Loucy (cell line): ENCODE data around the gene MRAP2.
"Not testable (repeated sequence)": the region's sequence is repeated elsewhere in the genome, so short reads cannot be mapped to it uniquely, and the experiment has no call there.

Source experiments
- H2AFZ ChIP-seq: fragments of 200-600 bp; sonication (generic); 2 replicates; pipeline ENCODE4 v1.6.0; 2016; ENCODE audit warnings: antibody characterized with exemption, mild to moderate bottlenecking, low read length, moderate library complexity
- H3F3A ChIP-seq: fragments of 200-600 bp; 2 replicates; pipeline ENCODE4 v1.6.0; 2016; ENCODE audit warnings: antibody characterized with exemption, low read depth, mild to moderate bottlenecking
- H3K27me3 ChIP-seq: fragments of 200-600 bp; sonication (generic); 2 replicates; pipeline ENCODE4 v1.6.1; 2014; ENCODE audit warnings: low read length, mild to moderate bottlenecking; ENCODE audit not compliant: insufficient read depth, poor library complexity, severe bottlenecking
- H3K36me3 ChIP-seq: fragments of 200-600 bp; sonication (generic); 2 replicates; pipeline ENCODE4 v1.6.1; 2016; ENCODE audit warnings: low read length; ENCODE audit not compliant: insufficient read depth
- H3K4me1 ChIP-seq: fragments of 200-600 bp; sonication (generic); 2 replicates; pipeline ENCODE4 v1.5.1; 2014; ENCODE audit warnings: low read length, mild to moderate bottlenecking; ENCODE audit not compliant: insufficient read depth, poor library complexity, severe bottlenecking
- H3K4me2 ChIP-seq: fragments of 200-600 bp; sonication (generic); 2 replicates; pipeline ENCODE4 v1.6.0; 2014; ENCODE audit warnings: antibody characterized with exemption, low read length, low read depth, mild to moderate bottlenecking; ENCODE audit not compliant: poor library complexity, severe bottlenecking
- H3K4me3 ChIP-seq: fragments of 200-600 bp; sonication (generic); 2 replicates; pipeline ENCODE4 v1.5.1; 2014; ENCODE audit warnings: low read length, mild to moderate bottlenecking, mixed read lengths; ENCODE audit not compliant: poor library complexity, severe bottlenecking
- H3K79me2 ChIP-seq: fragments of 200-600 bp; sonication (generic); 2 replicates; pipeline ENCODE4 v1.6.1; 2014; ENCODE audit warnings: low read length; ENCODE audit not compliant: insufficient read depth
- H3K9ac ChIP-seq: fragments of 200-600 bp; sonication (generic); 2 replicates; pipeline ENCODE4 v1.6.0; 2014; ENCODE audit warnings: mild to moderate bottlenecking, low read depth, low read length, moderate library complexity; ENCODE audit not compliant: poor library complexity, severe bottlenecking
- H3K9me2 ChIP-seq: fragments of 200-600 bp; sonication (generic); replicated peaks from 2 replicates; pipeline ENCODE4 v1.6.1; 2016; ENCODE audit warnings: low read depth, low read length, mixed read lengths
- H3K9me3 ChIP-seq: fragments of 200-600 bp; sonication (generic); 2 replicates; pipeline ENCODE4 v1.6.1; 2014; ENCODE audit warnings: mild to moderate bottlenecking, antibody characterized with exemption, low read length, low read depth; ENCODE audit not compliant: insufficient read depth
- H4K20me1 ChIP-seq: fragments of 200-600 bp; sonication (generic); 2 replicates; pipeline ENCODE4 v1.6.0; 2014; ENCODE audit warnings: antibody characterized with exemption, low read length, mild to moderate bottlenecking; ENCODE audit not compliant: insufficient read depth, poor library complexity, severe bottlenecking
- EZH2phosphoT487 ChIP-seq: fragments of 200-600 bp; IDR thresholded peaks from 2 replicates; pipeline ENCODE4 v1.6.1; 2018; ENCODE audit warnings: antibody characterized with exemption, mild to moderate bottlenecking, moderate library complexity, borderline replicate concordance
- TF ChIP-seq, protein P1 (sequence below): fragments of 200-600 bp; sonication (generic); conservative IDR thresholded peaks from 2 replicates; pipeline ENCODE4 v1.5.1; 2014; ENCODE audit warnings: mild to moderate bottlenecking, antibody characterized with exemption, low read length

The MRAP2 gene

DNA sequence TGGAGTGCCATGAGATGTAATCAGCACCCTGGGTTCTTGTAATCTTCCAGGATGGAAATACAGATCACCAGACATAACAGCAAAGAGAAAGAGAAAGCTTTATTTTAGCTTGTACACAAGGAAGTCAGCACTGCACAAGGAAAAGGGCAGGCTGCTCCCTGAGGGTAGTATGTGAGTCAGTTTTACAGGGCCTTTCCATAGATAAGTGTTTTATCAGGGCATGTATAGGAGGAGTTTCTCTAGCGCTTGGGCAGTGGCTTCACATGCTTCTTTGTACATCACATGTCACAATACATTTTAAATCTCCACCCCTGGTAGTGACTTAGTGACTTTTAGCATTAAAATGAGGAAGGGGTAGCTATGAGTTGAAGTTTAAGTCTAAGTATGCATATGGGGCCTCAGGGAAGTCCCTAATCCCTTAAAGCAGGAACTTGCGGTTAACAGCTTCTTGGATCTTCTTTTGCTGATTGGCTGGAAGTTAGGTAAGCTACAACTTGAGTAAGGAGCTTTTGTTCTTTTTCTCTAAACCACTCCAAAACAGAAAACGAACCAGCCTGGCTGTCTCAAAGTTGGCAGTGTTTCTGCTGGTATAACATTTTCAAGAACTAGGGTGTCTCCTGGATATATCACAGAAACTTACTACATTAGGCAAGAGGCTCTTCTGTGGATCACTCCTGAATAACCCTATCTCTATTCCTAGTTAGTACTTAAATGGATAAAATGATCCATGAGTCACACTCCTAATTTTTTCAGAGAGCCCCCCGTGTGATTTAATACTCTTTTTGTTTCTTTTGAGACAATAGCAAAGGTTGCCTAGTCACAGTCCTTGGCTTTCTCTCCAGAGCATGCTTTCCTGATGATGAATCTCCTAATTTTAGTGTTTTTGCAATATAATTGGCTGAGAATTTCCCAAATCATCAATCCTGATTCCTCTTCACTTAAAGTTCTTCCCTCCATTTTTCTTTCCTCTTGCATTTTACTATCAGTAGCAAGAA lies 60.2 kb downstream of the MRAP2 start:
- H4K20me1 ChIP-seq: no peaks in the 10 kb centered on the region
- no peaks in the 10 kb centered on the region for H3K4me1 ChIP-seq
- H2AFZ ChIP-seq: peak overlapping the region; percentile 44; the same call in 1 of the 2 replicates
- H3K4me3 ChIP-seq: no peak overlapping the region
- no peaks in the 10 kb centered on the region for H3K36me3 ChIP-seq
- no peak for TF ChIP-seq EZH2phosphoT487
- TF ChIP-seq, protein P1, sequence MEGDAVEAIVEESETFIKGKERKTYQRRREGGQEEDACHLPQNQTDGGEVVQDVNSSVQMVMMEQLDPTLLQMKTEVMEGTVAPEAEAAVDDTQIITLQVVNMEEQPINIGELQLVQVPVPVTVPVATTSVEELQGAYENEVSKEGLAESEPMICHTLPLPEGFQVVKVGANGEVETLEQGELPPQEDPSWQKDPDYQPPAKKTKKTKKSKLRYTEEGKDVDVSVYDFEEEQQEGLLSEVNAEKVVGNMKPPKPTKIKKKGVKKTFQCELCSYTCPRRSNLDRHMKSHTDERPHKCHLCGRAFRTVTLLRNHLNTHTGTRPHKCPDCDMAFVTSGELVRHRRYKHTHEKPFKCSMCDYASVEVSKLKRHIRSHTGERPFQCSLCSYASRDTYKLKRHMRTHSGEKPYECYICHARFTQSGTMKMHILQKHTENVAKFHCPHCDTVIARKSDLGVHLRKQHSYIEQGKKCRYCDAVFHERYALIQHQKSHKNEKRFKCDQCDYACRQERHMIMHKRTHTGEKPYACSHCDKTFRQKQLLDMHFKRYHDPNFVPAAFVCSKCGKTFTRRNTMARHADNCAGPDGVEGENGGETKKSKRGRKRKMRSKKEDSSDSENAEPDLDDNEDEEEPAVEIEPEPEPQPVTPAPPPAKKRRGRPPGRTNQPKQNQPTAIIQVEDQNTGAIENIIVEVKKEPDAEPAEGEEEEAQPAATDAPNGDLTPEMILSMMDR: no peak
- H3K4me2 ChIP-seq: no peak overlapping the region
- H3K9ac ChIP-seq: no peak overlapping the region
- H3F3A ChIP-seq: no peaks in the 10 kb centered on the region
- H3K79me2 ChIP-seq: no peaks in the 10 kb centered on the region
- no peaks in the 10 kb centered on the region for H3K9me3 ChIP-seq
- no peaks in the 10 kb centered on the region for H3K27me3 ChIP-seq
- H3K9me2 ChIP-seq: no peaks in the 10 kb centered on the region

DNA sequence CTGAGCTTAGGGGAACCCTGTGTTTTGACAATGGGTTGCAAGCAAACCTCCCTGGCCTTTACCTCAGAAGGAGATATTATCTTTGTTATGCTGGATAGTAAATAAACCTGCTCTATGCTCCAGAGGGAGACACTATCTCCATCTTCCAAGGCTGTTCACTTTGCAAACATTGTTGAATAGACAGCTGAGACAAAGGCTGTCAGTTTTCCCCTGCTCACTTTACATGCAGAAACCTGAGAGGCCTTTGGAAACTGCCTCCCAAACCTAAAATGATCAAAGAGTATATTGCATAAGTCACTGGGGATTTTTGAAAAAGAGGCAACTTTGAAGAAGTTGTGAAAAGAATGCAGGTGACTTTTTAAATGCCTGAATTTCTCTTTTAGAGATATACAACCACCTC lies 61.6 kb downstream of the MRAP2 start:
- no peaks in the 10 kb centered on the region for H3F3A ChIP-seq
- H3K36me3 ChIP-seq: no peaks in the 10 kb centered on the region
- H3K9me3 ChIP-seq: no peaks in the 10 kb centered on the region
- no peaks in the 10 kb centered on the region for H3K27me3 ChIP-seq
- no peak overlapping the region for H2AFZ ChIP-seq
- H3K9ac ChIP-seq: no peak overlapping the region
- H3K79me2 ChIP-seq: no peaks in the 10 kb centered on the region
- no peaks in the 10 kb centered on the region for H3K9me2 ChIP-seq
- H4K20me1 ChIP-seq: no peaks in the 10 kb centered on the region
- no peak overlapping the region for H3K4me3 ChIP-seq
- H3K4me1 ChIP-seq: no peaks in the 10 kb centered on the region
- TF ChIP-seq, protein P1: no peak
- no peak for TF ChIP-seq EZH2phosphoT487
- no peak overlapping the region for H3K4me2 ChIP-seq

DNA sequence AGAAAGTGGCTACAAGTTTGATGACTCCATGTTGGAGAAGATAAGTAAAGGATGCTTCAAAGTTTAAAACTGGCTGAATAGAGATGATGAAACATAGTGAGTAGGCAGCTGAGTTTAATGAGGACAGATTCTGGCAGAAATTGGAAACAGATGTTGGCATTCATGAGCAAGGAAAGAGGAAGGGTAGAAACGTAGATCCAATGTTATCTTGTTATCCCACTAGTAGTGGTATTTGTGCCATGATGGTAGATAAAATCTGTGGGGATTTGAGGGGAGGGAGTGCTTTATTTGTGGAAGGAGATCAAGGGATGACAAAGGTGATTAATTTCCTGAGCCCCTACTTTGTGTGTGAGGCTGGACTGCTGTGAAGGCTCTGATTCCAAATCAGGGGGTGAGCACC lies 69.5 kb downstream of the MRAP2 start:
- H3K9ac ChIP-seq: no peak overlapping the region
- H4K20me1 ChIP-seq: no peaks in the 10 kb centered on the region
- no peak overlapping the region for H3K4me3 ChIP-seq
- no peak overlapping the region for H2AFZ ChIP-seq
- no peaks in the 10 kb centered on the region for H3K79me2 ChIP-seq
- peaks cover 2% of the 10 kb centered on the region; the same call in 1 of the 2 replicates for H3K9me3 ChIP-seq
- H3K27me3 ChIP-seq: no peaks in the 10 kb centered on the region
- TF ChIP-seq EZH2phosphoT487: no peak
- TF ChIP-seq, protein P1: no peak
- no peaks in the 10 kb centered on the region for H3K36me3 ChIP-seq
- H3F3A ChIP-seq: no peaks in the 10 kb centered on the region
- no peak overlapping the region for H3K4me2 ChIP-seq
- no peaks in the 10 kb centered on the region for H3K4me1 ChIP-seq
- H3K9me2 ChIP-seq: no peaks in the 10 kb centered on the region

DNA sequence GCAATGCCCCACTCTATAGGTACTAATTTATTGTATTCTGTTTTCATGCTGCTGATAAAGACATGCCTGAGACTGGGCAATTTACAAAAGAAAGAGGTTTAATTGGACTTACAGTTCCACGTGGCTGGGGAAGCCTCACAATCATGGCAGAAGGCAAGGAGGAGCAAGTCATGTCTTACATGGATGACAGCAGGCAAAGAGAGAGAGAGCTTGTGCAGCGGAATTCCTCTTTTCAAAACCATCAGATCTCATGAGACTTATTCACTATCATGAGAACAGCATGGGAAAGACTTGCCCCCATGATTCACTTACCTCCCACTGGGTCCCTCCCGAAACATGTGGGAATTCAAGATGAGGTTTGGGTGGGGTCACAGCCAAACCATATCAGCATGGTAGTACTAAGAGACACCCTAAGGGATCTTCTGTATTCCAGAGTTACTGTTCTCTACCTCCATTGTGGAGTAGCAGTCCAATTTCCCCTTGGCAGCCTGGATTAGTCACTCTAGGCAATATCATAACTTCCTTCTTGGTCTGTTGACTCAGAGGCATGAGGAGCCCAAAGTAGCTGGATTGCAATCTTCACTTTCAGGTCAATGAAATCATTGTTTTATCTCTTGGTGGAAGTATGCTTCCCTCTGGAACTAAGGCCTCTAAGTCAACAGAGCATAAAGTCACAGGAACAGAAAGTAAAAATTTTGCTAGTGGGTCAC lies 71.8 kb downstream of the MRAP2 start:
- H3K27me3 ChIP-seq, H3K9me2 ChIP-seq, H3K4me1 ChIP-seq, H2AFZ ChIP-seq, H3F3A ChIP-seq, H4K20me1 ChIP-seq, H3K9ac ChIP-seq, H3K4me3 ChIP-seq, H3K79me2 ChIP-seq, H3K9me3 ChIP-seq, H3K4me2 ChIP-seq, H3K36me3 ChIP-seq: not testable (repeated sequence)
